ENCODE measurements around the gene CD86.

CD86 gene

DNA sequence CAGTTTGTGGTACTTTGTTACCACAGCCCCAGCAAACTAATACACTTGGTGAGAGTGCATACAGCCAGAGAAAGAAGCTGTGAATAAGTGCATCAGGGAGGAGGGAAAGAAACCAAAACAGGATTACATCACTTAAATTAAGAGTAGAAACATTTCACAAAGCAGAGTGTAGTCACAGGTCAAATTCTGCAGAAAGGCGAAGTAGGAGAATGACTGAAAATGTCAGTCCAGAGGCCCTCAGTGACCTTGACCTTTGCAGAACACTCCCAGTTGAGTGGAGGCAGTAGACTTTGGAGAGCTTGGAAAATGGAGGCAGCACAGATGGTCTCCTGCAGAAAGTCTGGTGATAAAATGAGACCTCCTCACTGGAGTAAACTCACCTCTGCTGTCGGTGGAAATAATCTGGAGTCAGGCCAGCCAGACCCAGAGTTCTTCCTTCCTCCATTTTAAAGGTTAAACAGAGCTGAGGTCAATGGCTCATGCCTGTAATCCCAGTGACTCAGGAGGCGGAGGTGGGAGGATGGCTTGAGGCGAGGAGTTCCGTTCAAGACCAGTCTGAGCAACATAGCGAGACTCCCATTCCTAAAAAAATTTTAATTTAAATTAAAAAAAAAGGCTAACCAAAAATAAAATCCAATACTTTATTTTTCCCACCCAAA lies 5.0 kb downstream of the CD86 start:
- DNase-seq = no peak

DNA sequence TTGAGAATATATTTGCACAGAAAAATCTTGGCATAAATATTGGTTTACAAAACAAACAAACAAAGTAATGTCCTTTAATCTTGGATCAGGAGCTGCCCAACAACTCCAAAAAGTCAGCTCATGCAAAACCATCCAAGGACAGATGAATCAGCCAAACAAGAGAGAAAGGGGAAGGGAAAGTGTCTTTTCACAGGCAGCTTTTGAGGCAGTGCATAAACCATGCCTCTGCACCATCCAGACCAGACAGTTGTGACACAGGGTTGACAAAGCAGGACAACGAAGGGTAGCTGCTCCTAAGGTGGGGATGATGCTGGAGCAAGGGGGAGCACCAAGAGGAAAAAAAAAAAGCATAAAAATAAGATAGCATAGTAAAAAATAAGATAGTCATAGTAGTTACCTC lies 8.7 kb downstream of the CD86 start:
- no peak for DNase-seq

GRCh38 chr3:122064326-122064725 lies 9.2 kb downstream of the CD86 start:
- DNase-seq = no peak

DNA sequence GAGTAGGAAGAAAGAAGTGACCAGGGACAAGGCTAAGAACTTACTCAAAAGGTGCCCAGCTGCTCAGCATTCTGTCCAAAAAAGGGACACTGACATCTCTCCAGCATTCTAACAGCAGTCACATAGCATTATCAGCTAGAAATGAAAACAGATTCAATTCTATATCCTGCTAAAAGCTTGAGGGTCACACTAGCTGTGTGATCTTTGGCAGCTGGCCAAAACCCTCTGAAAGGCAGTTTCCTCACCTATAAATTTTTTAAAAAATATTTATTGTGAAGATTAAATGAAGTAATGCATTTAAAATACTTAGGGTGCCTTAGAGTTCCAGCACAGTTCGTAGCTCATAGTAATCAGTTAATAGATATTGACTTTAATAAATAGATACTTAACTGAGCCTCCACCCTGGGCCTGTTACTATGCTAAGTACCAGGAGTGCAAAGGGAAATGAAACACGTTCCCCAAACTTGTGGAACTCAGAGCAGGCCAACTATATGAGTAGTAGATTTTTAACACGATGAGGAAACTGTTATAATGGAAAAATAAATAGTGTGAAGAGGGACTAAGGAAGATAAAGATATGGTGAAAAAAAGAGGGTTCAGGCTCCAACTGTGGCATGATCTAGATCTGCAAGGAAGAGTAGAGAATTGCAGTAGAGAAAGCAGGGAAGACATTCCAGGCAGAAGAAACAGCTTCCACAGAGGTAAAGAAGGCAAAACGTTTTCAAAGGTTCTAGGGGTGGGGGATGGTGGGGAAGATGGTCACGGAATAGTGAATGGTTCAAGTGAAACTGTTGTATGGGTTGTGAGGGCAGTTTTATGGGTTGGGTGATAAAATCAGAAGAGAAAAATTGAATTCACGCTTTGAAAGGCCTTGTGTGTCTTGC lies 11.4 kb downstream of the CD86 start:
- DNase-seq = no peak

- DNase-seq = no peak
These were observed 12.0 kb downstream of the CD86 start for GRCh38 chr3:122067214-122067550.

DNA sequence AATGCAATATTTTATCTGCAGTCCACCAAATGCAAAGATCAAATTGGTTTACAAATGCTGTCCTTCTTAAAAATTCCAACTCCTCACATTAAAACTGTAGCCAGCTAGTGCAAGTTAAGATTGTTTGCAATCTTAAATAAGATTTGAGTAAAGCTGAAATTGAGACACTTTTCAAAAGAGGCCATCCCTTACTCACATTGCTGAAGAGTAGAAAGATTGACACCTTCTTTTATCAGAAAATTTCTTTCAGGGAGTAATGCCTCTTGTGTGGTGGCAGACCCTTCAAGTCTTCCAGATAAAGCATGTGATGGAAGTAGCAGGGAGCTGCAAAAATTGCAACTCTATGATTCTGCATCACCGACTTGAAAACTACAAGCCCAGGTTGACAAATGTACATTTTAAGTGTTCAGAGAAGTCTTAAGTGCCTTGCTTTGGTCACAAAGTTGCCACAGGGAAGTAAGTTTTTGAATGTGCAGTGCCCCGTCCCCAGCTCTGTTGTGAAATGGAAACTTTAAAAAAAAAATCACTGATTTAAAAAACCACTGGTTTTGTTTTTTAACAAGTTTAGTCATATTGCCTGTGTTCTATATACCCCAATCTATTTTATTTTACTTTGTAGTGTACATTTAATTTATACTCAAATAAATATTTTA lies 12.6 kb downstream of the CD86 start:
- no peak for DNase-seq

- no peak for DNase-seq
These were observed 19.6 kb downstream of the CD86 start for GRCh38 chr3:122074621-122075265.

DNA sequence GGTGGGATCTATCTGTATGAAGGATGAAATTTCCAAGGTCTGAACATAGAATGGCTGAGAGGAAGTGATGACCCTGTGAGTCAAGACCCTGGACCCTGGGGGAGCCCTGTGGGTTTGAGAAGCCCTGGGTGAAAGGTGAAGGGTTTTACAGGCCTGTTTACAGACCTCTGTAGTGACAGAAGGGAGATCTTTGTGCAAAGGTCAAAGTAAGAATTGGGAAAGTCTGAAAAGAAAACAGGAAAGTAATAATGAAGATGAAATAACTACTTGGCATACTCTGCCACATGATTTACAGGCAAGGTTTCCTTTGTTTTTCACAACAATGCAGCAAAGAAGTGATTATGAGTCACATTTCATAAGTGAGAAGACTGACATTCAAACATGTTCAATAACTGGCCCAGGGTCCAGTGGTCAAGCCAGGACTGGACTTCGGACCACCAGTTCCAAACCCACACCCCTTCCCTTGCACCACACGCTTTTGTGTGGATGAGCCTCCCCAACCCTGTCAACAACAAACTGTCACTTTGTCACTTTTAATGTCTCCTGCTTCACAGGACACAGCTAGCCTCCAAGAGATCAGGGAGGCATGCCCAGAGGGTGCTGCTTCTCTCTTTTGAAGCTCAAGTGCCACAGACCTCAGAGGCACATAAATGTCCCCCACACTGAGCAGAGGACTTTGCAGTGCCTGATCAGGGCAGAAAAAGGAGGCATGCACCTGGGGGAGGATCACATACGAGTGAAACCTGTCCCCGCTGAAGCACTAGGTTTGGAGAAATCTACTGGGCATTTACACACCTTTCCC lies 21.5 kb downstream of the CD86 start:
- no peak for DNase-seq

GRCh38 chr3:122077293-122078234 lies 22.4 kb downstream of the CD86 start:
- DNase-seq = no peak

DNA sequence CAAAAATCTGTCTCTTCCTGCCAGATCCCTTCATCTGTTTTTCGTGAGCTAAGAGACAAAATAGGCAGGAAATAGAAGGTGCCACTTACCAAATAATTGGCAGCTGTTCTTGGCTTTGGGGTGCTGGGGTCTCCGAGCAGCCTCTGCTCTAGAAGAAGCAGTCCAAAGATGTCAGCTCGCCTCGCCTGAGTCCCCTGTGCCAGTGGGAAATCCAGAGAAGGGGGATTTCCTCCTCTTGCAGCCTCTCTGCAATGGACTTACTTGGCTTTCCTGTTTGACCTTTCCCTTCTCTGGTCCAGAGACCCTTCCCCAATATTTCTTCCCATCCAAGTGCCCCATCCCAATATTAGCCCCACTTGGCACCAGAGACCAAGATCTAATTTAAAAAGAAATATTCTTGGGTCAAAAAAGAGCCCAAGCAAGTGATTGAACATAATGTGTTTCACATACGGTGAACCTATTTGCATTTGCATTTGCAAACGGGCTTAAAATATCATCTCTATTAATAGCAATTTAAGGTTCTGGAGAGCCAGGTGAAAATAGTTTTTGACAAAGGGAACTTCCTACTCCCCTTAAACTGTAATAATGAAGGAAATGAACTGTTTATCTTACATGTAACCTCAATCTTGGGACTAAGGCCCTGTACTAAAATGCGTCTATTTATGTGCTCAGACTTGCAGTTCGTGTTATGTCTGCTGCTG lies 23.2 kb downstream of the CD86 start:
- DNase-seq = no peak

- no peak for DNase-seq
These were observed 24.5 kb downstream of the CD86 start for GRCh38 chr3:122079524-122080206.

GRCh38 chr3:122080207-122080587 lies 25.0 kb downstream of the CD86 start:
- no peak for DNase-seq

DNA sequence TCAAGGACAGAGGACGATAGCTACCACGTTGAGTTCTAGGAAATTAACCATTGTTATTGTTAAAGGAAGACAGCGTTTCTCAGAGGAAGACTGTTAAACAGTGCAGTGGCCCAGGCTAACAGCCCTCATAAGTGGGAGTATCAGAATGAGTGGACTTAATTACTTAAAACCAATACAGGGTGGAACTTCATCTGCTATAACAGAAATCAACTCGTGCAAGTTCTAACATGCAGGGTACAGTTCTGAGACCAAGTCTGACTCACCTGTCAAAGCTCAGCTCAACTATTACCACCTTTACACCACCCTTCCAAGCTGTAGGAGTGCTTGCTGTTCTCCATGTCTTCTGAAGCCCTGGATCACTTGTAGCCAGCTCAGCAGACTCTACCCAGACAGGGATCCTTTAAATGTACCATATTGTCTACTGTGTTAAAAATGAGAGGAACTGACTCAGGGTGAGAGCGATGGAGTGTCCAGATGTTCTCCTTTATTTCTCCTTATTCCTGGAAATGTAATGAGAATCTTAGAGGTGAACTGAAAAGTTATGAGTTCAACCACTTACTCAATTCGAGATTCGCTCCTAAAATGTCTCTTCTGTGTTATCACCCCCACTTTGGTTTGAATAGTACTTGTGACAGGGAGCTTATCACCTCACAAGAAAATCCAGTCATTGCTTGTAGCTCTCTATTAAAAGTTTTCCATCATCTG lies 26.5 kb downstream of the CD86 start:
- no peak for DNase-seq

GRCh38 chr3:122082357-122082756 lies 27.2 kb downstream of the CD86 start:
- no peak for DNase-seq

- no peak for DNase-seq
These were observed 29.6 kb downstream of the CD86 start for GRCh38 chr3:122084799-122085198.

- no peak for DNase-seq
These were observed 30.5 kb downstream of the CD86 start for GRCh38 chr3:122085673-122086072.

DNA sequence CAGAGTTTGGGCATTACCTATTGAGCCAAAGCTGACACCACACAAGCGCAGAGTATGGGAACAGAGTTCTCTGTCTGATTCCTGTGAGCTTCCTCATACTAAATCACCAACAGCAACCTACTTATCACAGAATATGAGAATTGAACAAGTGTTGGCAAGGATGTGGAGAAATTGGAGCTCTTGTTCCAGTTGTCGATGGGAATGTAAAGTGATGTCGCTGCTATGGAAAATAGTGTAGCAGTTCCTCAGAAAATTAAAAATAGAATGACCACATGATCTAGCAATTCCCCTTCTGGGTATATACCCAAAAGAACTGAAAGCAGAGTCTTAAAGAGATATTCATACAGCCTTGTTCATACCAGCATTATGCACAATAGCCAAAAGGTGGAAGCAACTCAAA lies 33.4 kb downstream of the CD86 start:
- no peak for DNase-seq

- DNase-seq = no peak
These were observed 36.6 kb downstream of the CD86 start for GRCh38 chr3:122091602-122092295.

Data from SHP77 (cell line).